RWPE1 (cell line): ENCODE data around the gene MED27.

Experiments used
- CTCF ChIA-PET: fragments of 350-600 bp; sonication (Branson Sonifier 250); formaldehyde crosslinking; extraction: SDS; loops from one replicate; lab custom pipeline; 2021; lab: Yijun Ruan, JAX
- POLR2A ChIA-PET: fragments of 400-600 bp; formaldehyde crosslinking; extraction: SDS; loops from one replicate; lab custom pipeline; 2020; ENCODE audit warnings: antibody characterized with exemption; ENCODE audit not compliant: low non-redundant PET; lab: Yijun Ruan, JAX
- DNase-seq: peaks from one replicate; pipeline ENCODE4 v3.0.0; 2012; ENCODE audit warnings: low spot score
- H3K27ac ChIP-seq: fragments of 450-650 bp; 2 replicates; pipeline ENCODE4 v1.5.1; 2017
- TF ChIP-seq, protein P1 (sequence below): fragments of 450-650 bp; conservative IDR thresholded peaks from 2 replicates; pipeline ENCODE4 v1.5.1; 2017; ENCODE audit warnings: low read depth, mild to moderate bottlenecking

Gene MED27

DNA sequence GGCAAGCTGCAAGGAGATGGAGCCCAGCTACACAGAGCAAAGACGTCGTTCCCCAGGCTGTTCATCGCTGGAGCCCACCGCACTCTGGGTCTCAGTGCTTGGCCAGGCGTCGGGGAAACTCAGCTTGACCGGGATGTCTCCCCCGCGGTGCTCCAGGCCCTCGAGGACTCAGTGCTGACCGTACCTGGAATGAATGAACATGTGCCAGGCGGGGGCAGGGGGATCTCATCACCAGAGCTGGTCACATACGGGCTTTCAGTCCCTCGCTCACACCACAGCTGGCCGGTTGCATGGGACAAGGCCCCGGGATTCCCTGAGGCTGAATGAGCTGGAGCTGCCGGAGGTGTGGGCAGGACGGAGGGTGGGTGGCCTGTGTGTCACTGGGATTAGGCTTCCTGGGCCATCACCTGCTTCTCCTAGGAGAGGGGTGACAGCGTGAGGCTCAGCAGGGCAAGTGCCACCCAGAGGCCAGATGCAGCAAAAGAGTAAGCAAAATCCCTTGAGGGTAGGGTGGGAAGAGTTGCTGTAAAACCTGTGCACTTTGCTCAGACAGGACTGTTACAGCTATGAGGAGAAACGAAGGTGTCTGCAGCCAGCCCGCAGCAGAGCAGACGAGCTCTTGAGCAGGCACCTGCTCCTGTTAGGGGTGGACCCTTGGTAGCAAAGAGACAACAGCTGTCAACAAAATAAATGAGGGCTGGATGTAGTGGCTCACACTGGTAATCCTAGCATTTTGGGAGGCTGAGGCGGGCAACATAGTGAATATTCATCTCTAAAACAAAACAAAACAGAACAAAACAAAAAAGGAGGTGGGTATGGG lies 269.1 kb downstream of the MED27 start:
- no peak overlapping the region for H3K27ac ChIP-seq
- no peak for DNase-seq
- POLR2A ChIA-PET = no interaction called here
- CTCF ChIA-PET = interaction anchor here (0.5 to 1.4 kb wide), 6 partner anchors 154 to 974 kb away, joined by 3 to 6 read pairs (median 4); no protein-coding TSS in a partner anchor
- TF ChIP-seq, protein P1, sequence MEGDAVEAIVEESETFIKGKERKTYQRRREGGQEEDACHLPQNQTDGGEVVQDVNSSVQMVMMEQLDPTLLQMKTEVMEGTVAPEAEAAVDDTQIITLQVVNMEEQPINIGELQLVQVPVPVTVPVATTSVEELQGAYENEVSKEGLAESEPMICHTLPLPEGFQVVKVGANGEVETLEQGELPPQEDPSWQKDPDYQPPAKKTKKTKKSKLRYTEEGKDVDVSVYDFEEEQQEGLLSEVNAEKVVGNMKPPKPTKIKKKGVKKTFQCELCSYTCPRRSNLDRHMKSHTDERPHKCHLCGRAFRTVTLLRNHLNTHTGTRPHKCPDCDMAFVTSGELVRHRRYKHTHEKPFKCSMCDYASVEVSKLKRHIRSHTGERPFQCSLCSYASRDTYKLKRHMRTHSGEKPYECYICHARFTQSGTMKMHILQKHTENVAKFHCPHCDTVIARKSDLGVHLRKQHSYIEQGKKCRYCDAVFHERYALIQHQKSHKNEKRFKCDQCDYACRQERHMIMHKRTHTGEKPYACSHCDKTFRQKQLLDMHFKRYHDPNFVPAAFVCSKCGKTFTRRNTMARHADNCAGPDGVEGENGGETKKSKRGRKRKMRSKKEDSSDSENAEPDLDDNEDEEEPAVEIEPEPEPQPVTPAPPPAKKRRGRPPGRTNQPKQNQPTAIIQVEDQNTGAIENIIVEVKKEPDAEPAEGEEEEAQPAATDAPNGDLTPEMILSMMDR = no peak
